ENCODE measurements around the gene HSPA5.

DNA sequence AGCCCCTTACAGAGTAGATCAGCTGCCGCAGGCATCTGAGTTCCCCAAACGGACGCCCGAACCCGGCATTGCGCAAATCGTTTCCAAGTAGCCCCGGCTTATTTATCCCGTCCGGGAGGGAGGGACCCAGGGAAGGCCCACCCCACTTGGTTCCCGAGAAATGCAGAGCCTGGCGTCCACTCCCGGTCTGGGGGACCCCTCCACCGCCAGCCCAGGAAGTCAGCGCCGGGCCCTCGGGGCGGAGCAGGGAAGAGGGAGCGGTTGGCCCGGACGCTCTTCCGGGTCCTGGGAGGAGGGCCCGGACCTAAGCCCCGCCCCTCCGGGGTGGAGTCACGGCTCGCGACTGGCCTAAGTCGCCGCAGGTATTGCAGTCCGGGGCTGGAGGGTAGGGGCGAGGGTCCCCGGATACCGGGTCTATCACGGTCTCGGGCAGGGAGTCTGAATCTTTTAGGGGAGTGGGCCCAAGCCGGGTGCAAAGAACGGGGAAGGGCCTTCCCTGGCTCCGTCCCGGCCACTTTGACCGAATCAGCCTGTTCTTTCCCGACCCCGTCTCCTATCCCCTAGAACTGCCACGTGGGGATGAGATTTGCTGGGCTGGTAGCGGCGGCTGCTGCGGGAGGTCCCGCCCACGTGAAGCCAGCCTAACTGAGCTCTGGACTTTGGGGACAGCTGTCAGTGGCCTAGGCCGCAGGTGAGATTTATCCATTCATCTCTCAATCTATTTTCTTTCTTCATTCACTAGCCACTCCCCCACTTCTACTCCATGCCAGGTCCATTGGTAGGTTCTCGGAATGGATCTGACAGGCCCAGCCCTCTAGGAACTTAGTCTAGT, 40.7 kb downstream of the HSPA5 start, which contains the start of gene RABEPK:
- TF ChIP-seq, protein P1, sequence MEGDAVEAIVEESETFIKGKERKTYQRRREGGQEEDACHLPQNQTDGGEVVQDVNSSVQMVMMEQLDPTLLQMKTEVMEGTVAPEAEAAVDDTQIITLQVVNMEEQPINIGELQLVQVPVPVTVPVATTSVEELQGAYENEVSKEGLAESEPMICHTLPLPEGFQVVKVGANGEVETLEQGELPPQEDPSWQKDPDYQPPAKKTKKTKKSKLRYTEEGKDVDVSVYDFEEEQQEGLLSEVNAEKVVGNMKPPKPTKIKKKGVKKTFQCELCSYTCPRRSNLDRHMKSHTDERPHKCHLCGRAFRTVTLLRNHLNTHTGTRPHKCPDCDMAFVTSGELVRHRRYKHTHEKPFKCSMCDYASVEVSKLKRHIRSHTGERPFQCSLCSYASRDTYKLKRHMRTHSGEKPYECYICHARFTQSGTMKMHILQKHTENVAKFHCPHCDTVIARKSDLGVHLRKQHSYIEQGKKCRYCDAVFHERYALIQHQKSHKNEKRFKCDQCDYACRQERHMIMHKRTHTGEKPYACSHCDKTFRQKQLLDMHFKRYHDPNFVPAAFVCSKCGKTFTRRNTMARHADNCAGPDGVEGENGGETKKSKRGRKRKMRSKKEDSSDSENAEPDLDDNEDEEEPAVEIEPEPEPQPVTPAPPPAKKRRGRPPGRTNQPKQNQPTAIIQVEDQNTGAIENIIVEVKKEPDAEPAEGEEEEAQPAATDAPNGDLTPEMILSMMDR (IDR thresholded peaks at IDR 0.05) = no peak
- TF ChIP-seq POLR2A (IDR thresholded peaks at IDR 0.05) = peak; percentile 67
- peak; percentile 12 for TF ChIP-seq EP300 (IDR thresholded peaks at IDR 0.05)

Measured in ovary (tissue), 3 donors.